Measurements from ENCODE around the gene ALKBH5. TPM values are rescaled to one million over a fixed set of nuclear protein-coding genes. Genes with fewer than 3 reads are reported as not detected.

Gene ALKBH5
- polyA plus RNA-seq, 2 of the 4 experiments (the other 2 are of a cell fraction): 57.9 to 105 TPM

GRCh38 chr17:18194804-18195203, 11.2 kb downstream of the ALKBH5 start:
- H3K4me2 ChIP-seq: no peak overlapping the region
- ChIA-PET CTCF (interaction anchor here (0.7 to 1.1 kb wide), 2 partner anchors 22 to 54 kb away, joined by 3 to 5 read pairs; no protein-coding TSS in a partner anchor), POLR2A (no interaction called here)
- WGBS (ENCODE audit: missing lambda C conversion rate): 82% methylated on average over 4 of the region's 4 CpGs
- H3K9me3 ChIP-seq: no peaks in the 10 kb centered on the region
- H3K4me3 ChIP-seq: no peak overlapping the region
- ATAC-seq (no peak), DNase-seq (ENCODE audit: low read depth in 1 of 2, low spot score in 1 of 2) (no peak), FAIRE-seq (no peak)
- H3K4me1 ChIP-seq: peaks cover 20% of the 10 kb centered on the region; the same call in 2 of the 3 replicates
- H3K27ac ChIP-seq: no peak overlapping the region
- no peak for TF ChIP-seq ZSCAN20 (CRISPR knock-in tag; IDR thresholded peaks at IDR 0.05)
- TF ChIP-seq FOSB (CRISPR knock-in tag; IDR thresholded peaks at IDR 0.05): no peak
- no peak for TF ChIP-seq MAFK (IDR thresholded peaks at IDR 0.05; ENCODE audit: partially characterized antibody)

DNA sequence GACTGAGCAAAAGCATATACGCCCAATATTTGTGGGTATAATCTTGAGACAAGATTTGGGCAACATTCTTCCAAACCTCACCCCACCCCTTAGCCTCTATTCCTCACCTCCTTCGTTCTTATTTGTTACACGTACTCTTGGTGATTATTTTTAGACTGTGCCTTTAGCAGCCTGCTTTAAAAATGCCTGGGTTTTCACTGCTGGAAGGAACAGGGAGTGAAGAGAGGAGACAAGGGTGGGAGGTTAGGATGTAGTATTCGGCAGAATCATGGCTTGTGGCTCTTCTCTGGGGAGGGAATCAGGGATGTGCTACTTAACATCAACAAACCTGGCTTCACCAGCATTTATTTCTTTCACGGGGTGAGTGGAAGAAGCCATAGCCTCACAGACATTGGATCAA, 11.6 kb downstream of the ALKBH5 start:
- FAIRE-seq (no peak), DNase-seq (ENCODE audit: low read depth in 1 of 2, low spot score in 1 of 2) (no peak), ATAC-seq (no peak)
- ChIA-PET CTCF (interaction anchor here (0.7 to 1.1 kb wide), 2 partner anchors 22 to 54 kb away, joined by 3 to 5 read pairs; no protein-coding TSS in a partner anchor), POLR2A (no interaction called here)
- WGBS (ENCODE audit: missing lambda C conversion rate): 90% methylated on average over 5 of the region's 5 CpGs
- Histone ChIP-seq H3K4me2 (no peak overlapping the region), H3K27ac (no peak overlapping the region), H3K9me3 (no peaks in the 10 kb centered on the region), H3K4me3 (no peak overlapping the region), H3K4me1 (peaks cover 16% of the 10 kb centered on the region; the same call in 2 of the 3 replicates)
- no peak for TF ChIP-seq SMC3 (IDR thresholded peaks at IDR 0.05)
- TF ChIP-seq RNF2 (IDR thresholded peaks at IDR 0.05; ENCODE audit: borderline replicate concordance, low read depth): no peak
- TF ChIP-seq POLR2AphosphoS2 (conservative IDR thresholded peaks at IDR 0.05; ENCODE audit: low read length): no peak
- TF ChIP-seq MAFK (IDR thresholded peaks at IDR 0.05; ENCODE audit: partially characterized antibody): no peak
- no peak for TF ChIP-seq EHF (CRISPR knock-in tag; IDR thresholded peaks at IDR 0.05)
- no peak for TF ChIP-seq ZNF302 (CRISPR knock-in tag; IDR thresholded peaks at IDR 0.05)

- Histone ChIP-seq H3K4me2 (no peak overlapping the region), H3K4me1 (peaks cover 5% of the 10 kb centered on the region; the same call in 2 of the 3 replicates), H3K4me3 (no peak overlapping the region), H3K9me3 (no peaks in the 10 kb centered on the region), H3K27ac (no peak overlapping the region)
- POLR2A ChIA-PET: interaction anchor here (0.7 kb wide), 1 partner anchor 9 kb away, joined by 3 read pairs; no protein-coding TSS in a partner anchor
- FAIRE-seq: no peak
- 87% methylated on average over 3 of the region's 3 CpGs for WGBS (ENCODE audit: missing lambda C conversion rate)
- CTCF ChIA-PET: interaction anchor here (1.2 to 13.0 kb wide), 5 partner anchors 8 to 50 kb away, joined by 3 to 106 read pairs (median 12); partner anchors contain the start of gene ALKBH5
- TF ChIP-seq JUNB (IDR thresholded peaks at IDR 0.05) (no peak), HOXB5 (CRISPR knock-in tag; IDR thresholded peaks at IDR 0.05) (no peak), ZFP36 (IDR thresholded peaks at IDR 0.05; ENCODE audit: borderline replicate concordance, partially characterized antibody) (no peak), FOSB (CRISPR knock-in tag; IDR thresholded peaks at IDR 0.05) (no peak)
- no peak for ATAC-seq
- no peak for DNase-seq (ENCODE audit: low read depth in 1 of 2, low spot score in 1 of 2)
These were observed 14.0 kb downstream of the ALKBH5 start for GRCh38 chr17:18197535-18198194.

GRCh38 chr17:18198530-18198929, 14.9 kb downstream of the ALKBH5 start:
- DNase-seq (ENCODE audit: low read depth in 1 of 2, low spot score in 1 of 2) (no peak), FAIRE-seq (no peak), ATAC-seq (no peak)
- H3K4me3 ChIP-seq: no peak overlapping the region
- no peaks in the 10 kb centered on the region for H3K9me3 ChIP-seq
- ChIA-PET CTCF (interaction anchor here (0.9 to 13.0 kb wide), 4 partner anchors 9 to 26 kb away, joined by 3 to 106 read pairs (median 22); partner anchors contain the start of genes ALKBH5 and LLGL1), POLR2A (interaction anchor here (0.8 kb wide), 1 partner anchor 12 kb away, joined by 3 read pairs; no protein-coding TSS in a partner anchor)
- H3K27ac ChIP-seq: no peak overlapping the region
- peaks cover 13% of the 10 kb centered on the region for H3K4me1 ChIP-seq
- 84% methylated on average over 4 of the region's 4 CpGs for WGBS (ENCODE audit: missing lambda C conversion rate)
- no peak overlapping the region for H3K4me2 ChIP-seq
- TF ChIP-seq, protein P1, sequence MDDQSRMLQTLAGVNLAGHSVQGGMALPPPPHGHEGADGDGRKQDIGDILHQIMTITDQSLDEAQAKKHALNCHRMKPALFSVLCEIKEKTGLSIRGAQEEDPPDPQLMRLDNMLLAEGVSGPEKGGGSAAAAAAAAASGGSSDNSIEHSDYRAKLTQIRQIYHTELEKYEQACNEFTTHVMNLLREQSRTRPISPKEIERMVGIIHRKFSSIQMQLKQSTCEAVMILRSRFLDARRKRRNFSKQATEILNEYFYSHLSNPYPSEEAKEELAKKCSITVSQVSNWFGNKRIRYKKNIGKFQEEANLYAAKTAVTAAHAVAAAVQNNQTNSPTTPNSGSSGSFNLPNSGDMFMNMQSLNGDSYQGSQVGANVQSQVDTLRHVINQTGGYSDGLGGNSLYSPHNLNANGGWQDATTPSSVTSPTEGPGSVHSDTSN (IDR thresholded peaks at IDR 0.05): no peak
- TF ChIP-seq JUNB (IDR thresholded peaks at IDR 0.05) (no peak), HOXB13 (CRISPR knock-in tag; IDR thresholded peaks at IDR 0.05; ENCODE audit: low read depth) (no peak), CTCF (IDR thresholded peaks at IDR 0.05) (no peak), JUN (IDR thresholded peaks at IDR 0.05) (no peak), MYC (IDR thresholded peaks at IDR 0.05; ENCODE audit: borderline replicate concordance, low read length) (no peak)
- TF ChIP-seq, protein P2, sequence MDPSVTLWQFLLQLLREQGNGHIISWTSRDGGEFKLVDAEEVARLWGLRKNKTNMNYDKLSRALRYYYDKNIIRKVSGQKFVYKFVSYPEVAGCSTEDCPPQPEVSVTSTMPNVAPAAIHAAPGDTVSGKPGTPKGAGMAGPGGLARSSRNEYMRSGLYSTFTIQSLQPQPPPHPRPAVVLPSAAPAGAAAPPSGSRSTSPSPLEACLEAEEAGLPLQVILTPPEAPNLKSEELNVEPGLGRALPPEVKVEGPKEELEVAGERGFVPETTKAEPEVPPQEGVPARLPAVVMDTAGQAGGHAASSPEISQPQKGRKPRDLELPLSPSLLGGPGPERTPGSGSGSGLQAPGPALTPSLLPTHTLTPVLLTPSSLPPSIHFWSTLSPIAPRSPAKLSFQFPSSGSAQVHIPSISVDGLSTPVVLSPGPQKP (IDR thresholded peaks at IDR 0.05; ENCODE audit: low read depth, low read length): no peak
